UCSD-AML1 (cell line): ENCODE results near the gene CLDN10.
"Not testable (repeated sequence)": the region's sequence is repeated elsewhere in the genome, so short reads cannot be mapped to it uniquely, and the experiment has no call there.

Experiments
- DNase-seq: peaks from one replicate; lab custom pipeline; 2025; ENCODE audit not compliant: unreplicated experiment; lab: John Stamatoyannopoulos, UW

Gene CLDN10, protein sequence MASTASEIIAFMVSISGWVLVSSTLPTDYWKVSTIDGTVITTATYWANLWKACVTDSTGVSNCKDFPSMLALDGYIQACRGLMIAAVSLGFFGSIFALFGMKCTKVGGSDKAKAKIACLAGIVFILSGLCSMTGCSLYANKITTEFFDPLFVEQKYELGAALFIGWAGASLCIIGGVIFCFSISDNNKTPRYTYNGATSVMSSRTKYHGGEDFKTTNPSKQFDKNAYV

DNA sequence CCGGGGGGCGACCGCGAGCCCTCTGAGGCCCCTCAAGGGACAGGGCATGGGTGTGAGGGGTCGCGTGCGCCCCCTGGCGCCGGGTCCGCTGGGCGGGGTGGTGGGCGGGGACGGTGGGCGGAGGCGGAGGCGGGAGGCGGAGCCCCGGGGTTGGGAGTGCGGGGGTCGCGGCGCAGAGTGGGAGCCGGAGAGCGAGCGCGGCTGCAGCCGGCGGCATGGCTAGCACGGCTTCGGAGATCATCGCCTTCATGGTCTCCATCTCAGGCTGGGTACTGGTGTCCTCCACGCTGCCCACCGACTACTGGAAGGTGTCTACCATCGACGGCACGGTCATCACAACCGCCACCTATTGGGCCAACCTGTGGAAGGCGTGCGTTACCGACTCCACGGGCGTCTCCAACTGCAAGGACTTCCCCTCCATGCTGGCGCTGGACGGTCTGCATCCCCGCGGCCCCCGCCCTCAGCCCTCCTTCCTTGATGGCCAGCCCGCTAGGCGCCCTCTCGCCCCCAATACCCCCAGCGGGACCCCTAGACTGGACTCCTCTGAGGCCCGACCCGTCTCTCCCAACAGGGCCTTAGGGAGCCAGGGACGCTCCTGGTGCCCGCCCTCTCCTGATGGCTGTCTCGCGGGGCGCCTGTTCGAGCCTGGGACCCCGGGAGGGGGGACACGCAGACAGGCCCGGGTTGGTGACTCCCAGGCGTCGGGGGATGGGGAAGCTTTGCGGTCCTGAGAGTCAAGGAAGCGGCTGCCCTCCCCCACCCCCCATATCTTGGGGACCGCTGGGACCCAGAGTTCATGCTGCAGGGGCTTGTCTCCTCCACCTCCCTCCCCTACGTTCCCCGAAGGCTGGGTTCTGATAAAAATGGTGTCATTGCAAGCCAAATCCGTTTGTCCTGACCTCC lies at the start of gene CLDN10:
Gene CLDN10 (plus strand): TSS at position 182 of the 903 bp plus-strand sequence. CDS start 34 bp downstream, at position 216.
- DNase-seq, result no peak

DNA sequence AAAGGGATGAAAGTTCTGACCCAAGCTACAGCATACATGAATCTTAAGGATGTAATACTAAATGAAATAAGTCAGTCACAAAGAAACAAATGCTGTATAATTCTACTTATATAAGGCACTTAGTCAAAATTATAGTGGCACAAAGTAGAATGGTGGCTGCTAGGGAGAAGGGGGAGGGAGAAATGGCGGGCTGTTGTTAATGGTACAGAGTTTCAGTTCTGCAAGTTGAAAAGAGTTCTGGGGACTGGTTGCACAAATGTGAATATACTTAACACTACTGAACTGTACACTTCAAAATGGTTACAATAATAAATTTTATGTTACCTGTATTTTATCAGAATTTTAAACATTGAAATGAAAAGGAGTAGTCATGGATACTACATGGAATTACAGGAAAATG lies 48.9 kb upstream of the CLDN10 start:
- DNase-seq, result no peak

DNA sequence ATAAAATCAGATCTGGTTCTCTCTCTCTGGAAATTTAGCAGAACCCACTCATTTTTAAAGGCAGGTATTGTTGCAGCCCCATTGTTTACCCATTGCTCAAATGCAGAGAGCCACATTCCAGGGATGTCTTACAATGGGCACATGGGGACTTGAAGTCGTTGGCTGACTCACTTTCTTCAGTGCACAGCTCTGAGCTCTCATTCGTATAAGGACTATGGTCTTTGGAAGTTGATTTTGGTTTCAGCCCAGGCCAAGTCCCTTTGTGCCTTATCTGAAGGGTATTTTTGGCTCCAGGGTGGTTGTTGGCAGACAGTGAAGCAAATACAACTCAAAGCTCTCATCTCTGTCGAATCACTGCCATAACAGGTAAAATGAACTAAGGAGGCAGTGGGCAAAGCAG lies 47.3 kb upstream of the CLDN10 start:
- no peak for DNase-seq

DNA sequence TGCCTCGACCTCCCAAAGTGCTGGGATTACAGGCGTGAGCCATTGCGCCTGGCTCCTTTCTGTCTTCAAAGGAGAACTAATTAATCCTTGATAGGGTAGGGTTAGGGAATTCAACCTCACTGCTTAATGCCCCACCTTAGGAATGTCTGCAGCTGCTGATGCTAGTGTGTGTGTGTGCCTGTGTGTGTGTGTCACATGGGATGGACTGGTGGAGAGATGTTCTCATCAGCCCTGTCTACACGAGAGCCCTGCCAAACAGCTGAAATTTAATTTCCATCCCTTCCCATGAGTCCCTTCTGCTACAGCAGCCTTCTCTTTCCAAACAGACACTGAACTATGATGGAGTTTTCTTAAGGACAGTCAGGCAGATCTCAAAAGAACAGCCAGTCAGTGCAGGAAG lies 46.5 kb upstream of the CLDN10 start:
- no peak for DNase-seq

DNA sequence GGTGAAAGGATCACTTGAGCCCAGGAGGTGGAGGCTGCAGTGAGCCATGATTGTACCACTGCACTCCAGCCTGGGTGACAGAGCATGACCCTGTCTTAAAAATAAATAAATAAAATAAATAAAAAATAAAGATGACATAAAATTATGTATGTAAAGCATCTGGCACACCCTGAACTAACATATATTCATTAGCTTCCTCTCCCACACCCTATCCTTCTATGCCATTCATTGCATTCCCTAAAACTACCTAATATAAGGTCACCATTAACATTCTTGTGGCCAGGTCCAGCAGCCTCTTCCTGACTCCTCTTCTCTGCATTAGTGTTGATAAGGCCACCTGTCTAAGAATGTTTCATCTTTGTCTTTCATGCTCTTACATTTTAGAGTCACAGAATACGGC lies 44.5 kb upstream of the CLDN10 start:
- DNase-seq, result no peak

DNA sequence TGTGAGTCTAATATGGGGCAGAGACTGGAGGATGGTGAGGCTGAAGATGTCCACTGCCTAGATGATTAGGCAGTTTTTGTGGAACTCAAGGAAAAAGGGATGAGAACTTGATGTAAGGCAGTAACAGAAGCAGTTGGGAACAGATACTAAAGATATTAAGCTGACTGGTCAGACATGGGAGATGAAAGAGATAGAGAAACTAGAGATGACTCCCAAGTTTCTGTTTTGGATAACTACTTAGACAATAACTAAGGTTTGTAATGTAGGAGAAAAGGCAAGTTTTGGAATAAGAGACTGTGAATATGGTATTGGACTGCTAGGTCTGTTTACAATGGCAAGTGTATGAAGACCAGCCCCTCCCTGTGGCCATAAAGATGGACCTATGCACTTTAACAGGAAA lies 43.5 kb upstream of the CLDN10 start:
- no peak for DNase-seq

DNA sequence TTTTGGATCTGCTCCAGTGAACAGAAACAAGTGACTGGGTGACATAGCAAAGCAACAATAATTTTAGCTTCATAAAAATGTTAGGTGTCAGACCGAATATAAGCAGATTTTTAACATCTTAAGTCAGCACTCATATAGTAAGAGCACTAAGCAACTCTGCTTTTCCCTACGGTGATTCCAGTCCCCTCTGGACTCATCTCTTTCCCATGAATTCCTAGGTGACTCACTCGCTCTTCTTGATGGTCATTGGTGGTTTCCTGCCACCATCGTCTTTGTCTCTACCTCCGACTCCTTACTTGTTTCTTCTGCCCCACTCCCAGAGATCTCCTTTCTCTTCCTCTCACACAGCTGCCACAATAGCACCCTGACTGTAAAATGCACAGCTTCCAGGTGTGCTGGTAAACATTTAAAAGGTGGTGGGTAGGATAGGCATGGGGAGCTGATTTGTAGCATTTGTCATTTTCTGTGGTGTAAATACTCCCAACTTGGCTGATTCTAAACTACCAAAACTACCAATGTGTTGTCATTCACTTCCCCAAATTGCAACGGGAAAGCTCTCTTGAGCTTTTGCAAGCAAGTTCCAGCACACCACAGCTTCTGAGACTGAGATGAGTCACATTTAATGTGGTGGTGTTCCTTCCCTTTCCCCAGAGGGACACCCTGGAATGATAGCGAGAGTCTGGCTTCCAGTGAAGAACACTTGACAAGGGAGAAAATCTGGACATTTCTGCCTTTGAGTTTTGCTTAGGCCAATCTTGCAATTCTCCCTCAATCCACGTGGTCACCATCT lies 42.8 kb upstream of the CLDN10 start:
- peak; percentile 17 for DNase-seq

DNA sequence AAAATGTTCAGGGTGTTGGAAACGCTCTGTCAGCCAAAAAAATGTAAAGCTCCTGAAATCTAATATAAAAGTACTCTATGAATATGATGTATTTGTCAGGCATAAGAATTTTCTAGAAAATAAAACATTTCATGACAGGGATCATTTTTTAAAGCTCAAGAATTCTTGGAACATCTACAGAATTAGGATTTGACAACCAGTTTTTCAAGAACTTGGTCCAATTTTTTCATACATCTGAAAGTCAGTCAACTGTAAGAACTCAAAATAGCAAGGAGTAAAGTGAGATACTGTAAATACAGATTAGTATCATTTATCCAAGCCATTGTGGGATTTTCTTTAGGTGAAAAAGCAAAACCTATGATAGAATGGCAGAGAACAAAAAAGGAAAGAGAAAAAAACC lies 41.6 kb upstream of the CLDN10 start:
- no peak for DNase-seq

DNA sequence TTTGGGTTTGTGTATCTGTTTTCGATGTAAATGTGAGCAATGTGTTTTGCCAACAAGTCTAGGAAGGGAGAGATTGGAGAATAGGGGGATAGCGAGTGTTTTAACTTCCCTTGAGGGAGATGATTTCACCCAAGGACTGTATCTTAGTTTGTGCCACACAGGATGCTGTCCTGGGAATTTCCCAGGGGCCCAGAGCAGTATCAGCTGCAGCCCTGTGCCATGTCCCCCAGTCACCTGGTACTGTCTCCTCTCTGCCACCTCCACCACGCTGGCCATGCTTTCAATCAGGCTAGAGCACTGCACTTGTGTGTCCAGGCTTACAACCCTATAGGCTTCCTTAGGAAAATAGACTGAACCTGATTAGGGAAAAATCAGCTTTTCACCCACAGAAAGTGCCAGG lies 40.1 kb upstream of the CLDN10 start:
- no peak for DNase-seq

DNA sequence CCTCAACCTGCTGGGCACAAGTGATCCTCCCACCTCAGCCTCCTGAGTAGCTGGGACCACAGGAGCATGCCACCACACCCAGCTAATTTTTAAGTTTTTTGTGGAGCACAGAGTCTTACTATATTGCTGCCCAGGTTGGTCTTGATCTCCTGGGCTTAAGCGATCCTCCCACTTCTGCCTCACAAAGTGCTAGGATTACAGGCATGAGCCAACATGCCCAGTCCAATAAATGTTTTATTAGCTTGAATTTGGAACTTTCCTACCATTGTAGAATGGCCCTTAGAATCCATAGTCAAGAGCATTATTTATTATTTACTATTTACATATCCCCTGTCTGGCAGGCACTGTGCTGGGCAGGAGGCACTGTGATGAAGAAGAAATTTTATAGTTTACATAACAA lies 39.6 kb upstream of the CLDN10 start:
- no peak for DNase-seq

DNA sequence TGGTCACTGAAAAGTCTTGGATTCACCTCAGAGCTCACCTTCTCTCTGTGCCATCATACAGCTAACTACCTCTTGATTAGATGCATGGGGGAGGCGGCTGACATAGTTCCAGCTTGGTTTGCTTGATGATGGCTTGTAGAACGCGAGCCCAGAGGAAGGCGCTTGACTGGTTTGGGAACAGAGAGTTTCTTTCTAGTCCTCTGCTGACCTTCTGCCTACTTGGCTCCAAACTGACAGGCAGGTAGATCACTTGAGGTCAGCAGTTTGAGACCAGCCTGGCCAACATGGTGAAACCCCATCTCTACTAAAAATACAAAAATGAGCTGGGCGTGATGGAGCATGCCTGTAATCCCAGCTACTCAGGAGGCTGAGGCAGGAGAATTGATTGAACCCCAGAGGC lies 36.9 kb upstream of the CLDN10 start:
- not testable (repeated sequence) for DNase-seq

DNA sequence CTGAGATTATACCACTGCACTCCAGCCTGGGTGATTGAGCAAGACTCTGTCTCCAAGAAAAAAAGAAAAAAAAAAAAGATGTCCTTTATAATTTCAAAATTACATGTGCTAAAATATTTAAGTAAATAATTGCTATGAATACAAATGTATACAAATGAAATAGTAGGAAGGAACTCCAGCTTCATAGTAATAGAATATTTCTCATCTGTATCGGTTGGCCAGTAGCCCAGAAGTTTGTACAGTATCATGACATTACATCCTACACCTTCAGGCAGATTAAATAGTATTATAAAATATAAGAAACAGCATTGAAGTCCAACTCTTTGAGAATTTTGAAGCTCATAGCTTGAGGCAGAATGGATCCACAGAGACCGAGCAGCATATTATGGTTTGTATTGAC lies 36.5 kb upstream of the CLDN10 start:
- DNase-seq, result no peak

DNA sequence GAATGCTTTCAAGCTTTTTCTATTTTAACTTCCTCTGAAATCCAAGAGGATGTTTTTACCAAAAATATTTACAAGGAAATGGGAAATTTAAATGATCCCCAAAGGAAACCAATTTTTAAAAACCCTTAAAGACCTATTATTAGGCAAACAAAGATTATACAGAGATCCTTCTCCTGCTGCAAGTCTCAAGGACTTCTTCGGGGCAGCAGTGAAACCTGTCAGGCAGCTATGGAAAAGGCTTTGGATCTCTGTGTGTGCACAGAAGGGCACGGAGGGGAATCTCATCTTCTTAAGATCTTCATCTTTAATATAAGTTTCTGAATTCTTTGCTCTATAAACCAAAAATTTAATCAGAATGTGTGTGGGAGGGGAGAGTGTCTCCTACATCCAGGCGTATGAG lies 36.0 kb upstream of the CLDN10 start:
- DNase-seq, result no peak

DNA sequence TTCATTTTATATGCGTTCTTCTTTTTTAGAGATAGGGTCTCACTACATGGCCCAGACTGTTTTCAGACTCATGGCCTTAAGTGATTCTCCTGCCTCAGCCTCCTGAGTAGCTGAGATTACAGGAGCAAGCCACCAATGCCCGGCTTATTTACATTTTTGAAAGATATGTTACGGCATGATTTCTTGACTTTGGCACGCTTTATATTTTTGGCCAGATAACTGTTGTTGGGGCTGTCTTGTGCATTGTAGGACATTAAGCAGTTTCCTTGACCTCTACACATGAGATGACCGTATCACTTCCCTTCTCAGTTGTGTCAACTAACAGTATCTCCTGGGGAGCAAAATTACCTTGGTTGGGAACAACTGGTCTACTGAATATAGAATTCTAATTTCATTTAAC lies 28.9 kb upstream of the CLDN10 start:
- no peak for DNase-seq

DNA sequence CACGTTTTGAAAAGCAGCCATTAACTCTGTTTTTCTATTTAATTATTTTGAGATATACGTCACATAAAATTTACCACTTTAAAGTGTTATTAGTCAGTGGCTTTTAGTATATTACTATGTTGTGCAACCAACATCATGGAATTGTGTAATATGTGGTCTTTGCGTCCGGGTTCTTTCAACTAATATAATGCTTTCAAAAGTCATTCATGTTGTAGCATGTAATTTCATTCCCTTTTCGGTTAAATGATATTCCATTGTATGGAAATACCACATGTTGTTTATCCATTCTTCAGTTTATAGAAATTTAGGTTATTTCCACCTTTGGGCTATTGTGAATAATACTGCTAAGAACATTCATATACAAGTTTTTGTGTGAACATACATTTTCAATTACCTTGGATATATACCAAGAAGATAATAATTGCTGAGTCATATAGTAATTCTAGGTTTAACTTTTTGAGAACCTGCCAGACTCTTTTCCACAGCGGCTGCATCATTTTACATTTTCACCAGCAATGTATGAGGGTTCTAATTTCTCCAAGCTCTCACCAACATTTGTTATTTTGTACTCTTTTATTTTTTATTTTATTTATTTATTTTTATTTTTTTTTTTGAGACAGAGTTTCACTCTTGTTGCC lies 28.1 kb upstream of the CLDN10 start:
- DNase-seq, result no peak

DNA sequence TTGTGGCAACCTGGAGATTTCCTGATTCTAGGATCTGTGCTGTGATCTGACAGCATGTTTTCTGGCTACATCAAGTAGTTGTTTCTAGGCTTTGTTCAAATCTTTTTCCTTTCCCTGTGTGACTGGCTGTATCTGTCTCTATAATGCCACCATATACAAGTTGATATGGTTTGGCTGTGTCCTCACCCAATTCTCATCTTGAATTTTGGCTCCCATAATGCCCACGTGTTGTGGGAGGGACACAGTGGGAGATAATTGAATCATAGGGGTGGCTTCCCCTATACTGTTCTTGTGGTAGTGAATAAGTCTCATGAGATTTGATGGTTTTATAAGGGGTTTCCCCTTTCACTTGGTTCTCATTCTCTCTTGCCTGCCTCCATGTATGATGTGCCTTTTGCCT lies 24.6 kb upstream of the CLDN10 start:
- no peak for DNase-seq

DNA sequence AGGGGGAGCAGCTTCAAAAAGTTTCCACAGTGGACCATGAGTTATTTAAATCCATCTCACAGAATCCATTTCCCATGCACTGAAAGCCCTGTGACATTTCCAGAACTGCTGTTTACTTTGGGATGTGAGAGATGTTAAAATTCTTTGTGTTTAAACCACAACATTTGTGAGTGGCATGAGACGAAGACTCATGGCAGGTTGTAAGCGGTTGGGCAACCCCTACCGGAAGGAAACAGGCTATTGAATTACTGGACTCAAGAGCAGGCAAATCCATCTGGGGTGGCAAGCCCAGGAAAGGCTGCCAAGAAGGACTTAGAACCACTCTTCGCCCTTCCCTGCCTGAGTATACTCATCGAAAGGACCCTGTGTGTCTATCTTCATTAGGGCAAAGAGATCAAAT lies 22.3 kb upstream of the CLDN10 start:
- peak; percentile 75 for DNase-seq

DNA sequence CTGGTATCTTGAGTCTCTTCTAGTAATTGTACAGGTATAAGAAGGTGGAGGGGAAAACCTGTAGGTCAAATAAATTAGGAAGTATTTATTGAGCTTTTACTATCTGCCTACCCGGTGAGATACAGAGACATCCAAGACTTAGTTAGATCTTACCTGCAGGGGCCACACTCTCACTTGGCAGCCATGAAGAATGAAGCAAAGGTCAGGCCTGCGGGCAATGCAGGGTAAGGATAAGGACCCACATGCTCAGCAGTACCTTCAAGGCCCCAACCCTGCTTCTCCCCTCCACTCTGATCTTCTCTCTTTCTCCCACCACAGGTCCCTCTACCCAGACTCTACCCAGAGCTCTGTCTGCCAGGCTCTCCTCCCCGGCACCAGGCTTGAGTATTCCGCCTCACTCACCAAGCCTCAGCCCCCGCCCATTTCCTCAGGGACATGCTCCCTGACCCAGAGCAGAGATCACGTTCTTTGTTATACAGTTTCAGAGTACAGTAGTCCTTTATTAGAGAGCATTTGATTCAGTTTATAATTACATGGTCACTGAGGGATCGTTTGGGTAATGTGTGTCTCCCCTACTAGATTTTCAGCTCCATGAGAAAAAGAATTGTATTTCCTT lies 18.9 kb upstream of the CLDN10 start:
- DNase-seq, result peak; percentile 75

DNA sequence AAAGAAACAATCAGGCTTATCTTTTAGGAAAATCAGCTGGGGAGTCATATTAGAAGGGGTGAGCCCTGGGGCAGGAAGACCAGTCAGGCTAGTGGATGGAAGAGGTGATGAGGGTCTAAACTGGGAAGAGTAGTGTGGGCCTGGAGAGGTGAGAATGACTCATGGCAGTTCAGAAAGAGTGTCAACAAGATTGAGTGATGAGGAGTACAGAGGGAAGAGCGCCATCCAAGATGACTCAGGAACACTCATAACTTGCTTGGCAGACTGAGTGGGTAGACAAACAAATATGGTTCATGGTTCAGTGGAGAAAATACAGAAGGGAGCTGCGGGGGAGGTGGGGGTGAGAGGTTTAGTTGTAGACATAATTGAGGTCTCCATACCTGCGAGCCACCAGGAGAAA lies 17.3 kb upstream of the CLDN10 start:
- no peak for DNase-seq

DNA sequence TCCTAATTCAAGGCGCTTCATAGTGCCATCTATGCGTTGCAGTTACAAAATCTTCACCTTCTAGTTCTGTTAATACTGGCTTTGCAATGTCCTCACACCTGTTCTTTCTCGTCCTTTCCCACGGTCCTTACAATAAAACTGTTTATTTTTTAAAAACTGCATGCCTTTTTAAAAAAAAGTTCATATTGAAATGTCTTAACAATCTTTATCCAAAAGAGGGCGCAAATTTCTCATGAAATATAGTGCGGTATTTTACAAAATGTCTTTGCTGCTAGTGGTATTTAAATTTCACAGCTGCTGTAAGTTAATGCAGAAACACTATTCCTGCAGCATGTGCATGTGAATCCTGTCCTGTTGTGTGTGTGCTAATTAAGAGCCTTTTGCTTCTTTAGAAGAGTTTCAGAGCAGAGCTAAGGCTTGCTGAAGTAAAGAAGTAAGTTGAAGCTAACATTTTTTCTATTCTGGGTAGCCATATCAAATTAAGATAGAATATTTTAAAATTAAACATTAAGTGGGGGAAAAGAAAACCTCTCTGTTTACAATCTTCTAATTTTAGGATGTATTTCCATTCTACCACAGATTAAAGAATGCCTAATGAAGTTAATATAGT lies 15.8 kb upstream of the CLDN10 start:
- DNase-seq, result no peak
